Activated T-helper 2 cell treated with anti-CD3 and anti-CD28 coated beads, Interferon-gamma antibody, Interleukin-2, Interleukin-4, amounts not matched to agents 10 μg/mL and 5 μg/mL and 100 μg/mL, durations not matched to agents 14 hours and 24 hours and 36 hours (primary cell): Measurements from ENCODE around the gene PSMB5. TPM values are rescaled to one million over a fixed set of nuclear protein-coding genes. Genes with fewer than 3 reads are reported as not detected.

Experiments
- DNase-seq: peaks from one replicate; pipeline ENCODE4 v3.0.0; 2021; ENCODE audit warnings: low spot score
- H3K27ac Mint-ChIP-seq: one replicate; pipeline ENCODE4 v1.8.0; 2021; ENCODE audit warnings: mixed read lengths
- H3K27me3 Mint-ChIP-seq: one replicate; pipeline ENCODE4 v1.8.0; 2021; ENCODE audit warnings: low read depth, mixed read lengths
- H3K36me3 Mint-ChIP-seq: one replicate; pipeline ENCODE4 v1.8.0; 2021; ENCODE audit warnings: low read depth, mixed read lengths
- H3K4me1 Mint-ChIP-seq: one replicate; pipeline ENCODE4 v1.8.0; 2021; ENCODE audit warnings: low read depth, mixed read lengths
- H3K4me3 Mint-ChIP-seq: one replicate; pipeline ENCODE4 v1.8.0; 2021; ENCODE audit warnings: low read depth, mild to moderate bottlenecking, moderate library complexity, mixed read lengths
- H3K9me3 Mint-ChIP-seq: one replicate; pipeline ENCODE4 v1.8.0; 2021; ENCODE audit warnings: mixed read lengths
- intact Hi-C: fragments of 100-400 bp; cut with micrococcal nuclease; formaldehyde crosslinking; loops from one replicate; pipeline ENCODE4 v1.15.1; 2023
- total RNA-seq: library from RNA; stranded (reverse); gene quantifications from 2 replicates; pipeline ENCODE4 v1.2.3, GENCODE V29; 2022

The PSMB5 gene
- total RNA-seq, 1 donor from 2014 or later = 124 TPM

- H3K36me3 Mint-ChIP-seq = peaks cover 5% of the 10 kb centered on the region
- H3K4me1 Mint-ChIP-seq = peaks cover 12% of the 10 kb centered on the region
- no peaks in the 10 kb centered on the region for H3K9me3 Mint-ChIP-seq
- no peaks in the 10 kb centered on the region for H3K27me3 Mint-ChIP-seq
- intact Hi-C loops = no loop called here
- no peak for DNase-seq
- H3K4me3 Mint-ChIP-seq = no peak overlapping the region
- H3K27ac Mint-ChIP-seq = no peak overlapping the region
Observed at GRCh38 chr14:22997676-22998323, 36.9 kb downstream of the PSMB5 start.

GRCh38 chr14:22996768-22997654 is 37.7 kb downstream of the PSMB5 start:
- no peak overlapping the region for H3K27ac Mint-ChIP-seq
- DNase-seq = no peak
- intact Hi-C loops = no loop called here
- no peaks in the 10 kb centered on the region for H3K27me3 Mint-ChIP-seq
- H3K4me3 Mint-ChIP-seq = no peak overlapping the region
- H3K9me3 Mint-ChIP-seq = no peaks in the 10 kb centered on the region
- peaks cover 12% of the 10 kb centered on the region for H3K4me1 Mint-ChIP-seq
- peaks cover 5% of the 10 kb centered on the region for H3K36me3 Mint-ChIP-seq

GRCh38 chr14:22995889-22996625 is 38.6 kb downstream of the PSMB5 start:
- Mint-ChIP-seq H3K4me1 (peaks cover 9% of the 10 kb centered on the region), H3K27ac (no peak overlapping the region), H3K4me3 (no peak overlapping the region), H3K9me3 (no peaks in the 10 kb centered on the region), H3K27me3 (no peaks in the 10 kb centered on the region), H3K36me3 (peaks cover 5% of the 10 kb centered on the region)
- intact Hi-C loops = loop anchor here (2.0 kb wide), 1 partner anchor 61 kb away; the partner anchor contains the start of gene CDH24
- no peak for DNase-seq

- intact Hi-C loops = loop anchor here (2.0 kb wide), 1 partner anchor 62 kb away; the partner anchor contains the start of gene CDH24
- no peaks in the 10 kb centered on the region for H3K27me3 Mint-ChIP-seq
- H3K27ac Mint-ChIP-seq = no peak overlapping the region
- DNase-seq = no peak
- H3K4me3 Mint-ChIP-seq = no peak overlapping the region
- H3K9me3 Mint-ChIP-seq = no peaks in the 10 kb centered on the region
- H3K36me3 Mint-ChIP-seq = peaks cover 5% of the 10 kb centered on the region
- H3K4me1 Mint-ChIP-seq = peaks cover 5% of the 10 kb centered on the region
Observed at GRCh38 chr14:22994762-22995275, 39.9 kb downstream of the PSMB5 start.

- no peak for DNase-seq
- Mint-ChIP-seq H3K27me3 (no peaks in the 10 kb centered on the region), H3K9me3 (no peaks in the 10 kb centered on the region), H3K4me1 (peaks cover 5% of the 10 kb centered on the region), H3K4me3 (no peak overlapping the region), H3K27ac (no peak overlapping the region), H3K36me3 (peaks cover 7% of the 10 kb centered on the region)
- intact Hi-C loops = no loop called here
Observed at GRCh38 chr14:22993517-22993916, 41.2 kb downstream of the PSMB5 start.

GRCh38 chr14:22991852-22992251 is 42.8 kb downstream of the PSMB5 start:
- no peak overlapping the region for H3K27ac Mint-ChIP-seq
- intact Hi-C loops = no loop called here
- no peak for DNase-seq
- no peaks in the 10 kb centered on the region for H3K27me3 Mint-ChIP-seq
- H3K9me3 Mint-ChIP-seq = no peaks in the 10 kb centered on the region
- peaks cover 5% of the 10 kb centered on the region for H3K4me1 Mint-ChIP-seq
- no peak overlapping the region for H3K4me3 Mint-ChIP-seq
- H3K36me3 Mint-ChIP-seq = peaks cover 11% of the 10 kb centered on the region

- Mint-ChIP-seq H3K27ac (no peak overlapping the region), H3K27me3 (no peaks in the 10 kb centered on the region), H3K9me3 (no peaks in the 10 kb centered on the region), H3K36me3 (peaks cover 6% of the 10 kb centered on the region), H3K4me3 (no peak overlapping the region), H3K4me1 (no peaks in the 10 kb centered on the region)
- intact Hi-C loops = loop anchor here (2.0 kb wide), 1 partner anchor 20 kb away; no protein-coding TSS in a partner anchor
- DNase-seq = no peak
Observed at GRCh38 chr14:22987291-22987690, 47.4 kb downstream of the PSMB5 start.

- H3K9me3 Mint-ChIP-seq = no peaks in the 10 kb centered on the region
- H3K27me3 Mint-ChIP-seq = no peaks in the 10 kb centered on the region
- peak; percentile 78 for DNase-seq
- intact Hi-C loops = loop anchor here (1.0 to 2.0 kb wide), 2 partner anchors 20 to 72 kb away; no protein-coding TSS in a partner anchor
- peaks cover 6% of the 10 kb centered on the region for H3K36me3 Mint-ChIP-seq
- H3K4me1 Mint-ChIP-seq = no peaks in the 10 kb centered on the region
- H3K27ac Mint-ChIP-seq = no peak overlapping the region
- H3K4me3 Mint-ChIP-seq = no peak overlapping the region
Observed at GRCh38 chr14:22986508-22987054, 48.1 kb downstream of the PSMB5 start.

- Mint-ChIP-seq H3K27ac (no peak overlapping the region), H3K27me3 (no peaks in the 10 kb centered on the region), H3K4me3 (no peak overlapping the region), H3K4me1 (no peaks in the 10 kb centered on the region), H3K9me3 (no peaks in the 10 kb centered on the region), H3K36me3 (peaks cover 6% of the 10 kb centered on the region)
- intact Hi-C loops = loop anchor here (1.0 to 2.0 kb wide), 2 partner anchors 21 to 72 kb away; no protein-coding TSS in a partner anchor
- no peak for DNase-seq
Observed at GRCh38 chr14:22985894-22986507, 48.7 kb downstream of the PSMB5 start.

GRCh38 chr14:22984959-22985658 is 49.6 kb downstream of the PSMB5 start:
- intact Hi-C loops = no loop called here

GRCh38 chr14:22982477-22983245 is 52.0 kb downstream of the PSMB5 start, which contains the start of gene AJUBA:
Gene AJUBA (minus strand): TSS chr14:22982551. CDS start chr14:22982266, 285 bp downstream.
- no peaks in the 10 kb centered on the region for H3K9me3 Mint-ChIP-seq
- peaks cover 6% of the 10 kb centered on the region for H3K4me1 Mint-ChIP-seq
- DNase-seq = peak; percentile 69
- peaks cover 4% of the 10 kb centered on the region for H3K36me3 Mint-ChIP-seq
- H3K27me3 Mint-ChIP-seq = peaks cover 17% of the 10 kb centered on the region
- intact Hi-C loops = loop anchor here (1.0 to 2.0 kb wide), 3 partner anchors 25 to 412 kb away; partner anchors contain the start of genes HAUS4 and PRMT5
- H3K27ac Mint-ChIP-seq = no peak within 1 kb of the TSS
- peak within 1 kb of the TSS; percentile 27 for H3K4me3 Mint-ChIP-seq

More at GRCh38 chr14:22984959-22985658, 49.6 kb downstream of the PSMB5 start:
- no peak for DNase-seq
- H3K27ac Mint-ChIP-seq = no peak overlapping the region
- no peak overlapping the region for H3K4me3 Mint-ChIP-seq
- H3K9me3 Mint-ChIP-seq = no peaks in the 10 kb centered on the region
- H3K4me1 Mint-ChIP-seq = peaks cover under 1% of the 10 kb centered on the region
- peaks cover 1% of the 10 kb centered on the region for H3K27me3 Mint-ChIP-seq
- peaks cover 6% of the 10 kb centered on the region for H3K36me3 Mint-ChIP-seq
